ENCODE results near the gene GDPD4.

DNA sequence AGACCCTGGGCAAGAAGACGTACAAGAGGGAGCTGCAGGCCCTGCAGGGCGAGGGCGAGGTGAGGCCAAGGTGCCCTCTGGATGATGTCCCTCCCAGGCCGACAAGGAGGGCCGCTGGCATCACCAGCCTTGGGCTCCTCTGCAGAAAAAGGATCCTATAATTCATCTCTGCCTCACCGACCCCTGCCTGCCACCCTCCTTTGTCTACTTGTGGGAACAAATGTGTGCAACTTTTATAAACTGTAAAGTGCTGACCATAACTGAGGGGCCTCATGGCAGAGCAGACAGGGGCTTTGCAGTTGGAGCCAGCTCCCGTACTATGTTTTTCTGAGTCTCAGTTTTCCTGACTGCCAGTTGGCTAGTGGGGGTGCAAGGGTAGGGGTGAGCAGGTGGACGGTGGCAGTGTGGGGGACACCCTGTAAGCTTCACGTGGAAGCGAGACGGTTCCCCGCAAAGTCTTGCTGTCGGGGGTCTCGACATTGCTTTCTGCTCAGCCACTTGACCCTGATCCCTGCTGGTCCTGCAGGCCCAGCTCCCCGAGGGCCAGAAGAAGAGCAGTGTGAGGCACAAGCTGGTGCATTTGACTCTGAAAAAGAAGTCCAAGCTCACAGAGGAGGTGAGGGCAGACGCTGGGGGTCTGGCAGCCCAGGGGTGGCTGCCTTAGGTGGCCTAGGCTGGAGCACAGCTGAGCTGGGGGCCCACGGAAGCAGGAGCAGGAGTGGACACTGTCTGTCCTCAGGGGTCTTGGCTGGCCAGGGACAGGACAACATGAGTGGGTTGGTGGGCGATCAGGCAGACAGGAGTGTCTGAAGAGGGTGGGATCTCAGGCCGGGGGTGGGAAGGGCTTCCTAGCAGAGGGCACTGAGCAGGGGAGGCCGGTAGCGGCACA is 118.7 kb downstream of the GDPD4 start:
- TF ChIP-seq, protein P1, sequence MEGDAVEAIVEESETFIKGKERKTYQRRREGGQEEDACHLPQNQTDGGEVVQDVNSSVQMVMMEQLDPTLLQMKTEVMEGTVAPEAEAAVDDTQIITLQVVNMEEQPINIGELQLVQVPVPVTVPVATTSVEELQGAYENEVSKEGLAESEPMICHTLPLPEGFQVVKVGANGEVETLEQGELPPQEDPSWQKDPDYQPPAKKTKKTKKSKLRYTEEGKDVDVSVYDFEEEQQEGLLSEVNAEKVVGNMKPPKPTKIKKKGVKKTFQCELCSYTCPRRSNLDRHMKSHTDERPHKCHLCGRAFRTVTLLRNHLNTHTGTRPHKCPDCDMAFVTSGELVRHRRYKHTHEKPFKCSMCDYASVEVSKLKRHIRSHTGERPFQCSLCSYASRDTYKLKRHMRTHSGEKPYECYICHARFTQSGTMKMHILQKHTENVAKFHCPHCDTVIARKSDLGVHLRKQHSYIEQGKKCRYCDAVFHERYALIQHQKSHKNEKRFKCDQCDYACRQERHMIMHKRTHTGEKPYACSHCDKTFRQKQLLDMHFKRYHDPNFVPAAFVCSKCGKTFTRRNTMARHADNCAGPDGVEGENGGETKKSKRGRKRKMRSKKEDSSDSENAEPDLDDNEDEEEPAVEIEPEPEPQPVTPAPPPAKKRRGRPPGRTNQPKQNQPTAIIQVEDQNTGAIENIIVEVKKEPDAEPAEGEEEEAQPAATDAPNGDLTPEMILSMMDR (conservative IDR thresholded peaks at IDR 0.05; ENCODE audit: low read depth, low read length), result no peak
- no peak for TF ChIP-seq EZH2 (IDR thresholded peaks at IDR 0.05; ENCODE audit: low read length, unreplicated experiment)

Data from PC-3 (cell line).